B cell (primary cell): ENCODE results near the gene ITGB4. TPM values are rescaled to one million over a fixed set of nuclear protein-coding genes. Genes with fewer than 3 reads are reported as not detected.
"Not testable (repeated sequence)": the region's sequence is repeated elsewhere in the genome, so short reads cannot be mapped to it uniquely, and the experiment has no call there.

Experiments used
- ATAC-seq: fragments of 200-7000 bp; cut with Tn5 transposase; one replicate; pipeline ENCODE4 v1.10.0; 2021; ENCODE audit warnings: low read depth, mild to moderate bottlenecking, moderate number of reproducible peaks, moderate library complexity
- CTCF ChIA-PET: fragments of 350-600 bp; sonication (Branson Sonifier 250); formaldehyde crosslinking; loops from one replicate; lab custom pipeline; 2021; ENCODE audit warnings: antibody characterized with exemption, inconsistent platforms; lab: Charles Lee
- POLR2A ChIA-PET: fragments of 350-600 bp; sonication (Branson Sonifier 250); formaldehyde crosslinking; loops from one replicate; lab custom pipeline; 2021; ENCODE audit warnings: antibody characterized with exemption; lab: Charles Lee
- DNase-seq: peaks from one replicate; pipeline ENCODE4 v3.0.0; 2013
- H2AFZ ChIP-seq: 2 replicates; pipeline ENCODE4 v1.6.1; 2012; ENCODE audit warnings: mild to moderate bottlenecking, low read depth, low read length; ENCODE audit not compliant: insufficient read depth, poor library complexity, severe bottlenecking
- H3K27ac ChIP-seq, 2 donors: 1 replicate in 1 of 2; 2 replicates in 1 of 2; pipeline ENCODE4 v1.5.1; 2012 to 2013; ENCODE audit warnings: low read length in 2 of 2, mild to moderate bottlenecking in 2 of 2, moderate library complexity in 1 of 2
- H3K27me3 ChIP-seq, 4 experiments: fragments of 200-600 bp in 1 of 4; sonication (generic) in 1 of 4; replicated peaks in 1 of 4; 1 replicate in 2 of 4; 2 replicates in 2 of 4; pipeline versions ENCODE4 v1.6.1 to v1.7.0; 2013 to 2016; ENCODE audit warnings: low read length in 3 of 4, mild to moderate bottlenecking in 2 of 4, mixed read lengths in 1 of 4, moderate library complexity in 1 of 4; ENCODE audit not compliant: insufficient read depth in 4 of 4, control insufficient read depth in 3 of 4; ENCODE audit errors: control extremely low read depth in 1 of 4
- H3K36me3 ChIP-seq, 2 experiments: replicated peaks in 1 of 2; 1 replicate in 1 of 2; 2 replicates in 1 of 2; pipeline versions ENCODE4 v1.6.1 to v1.7.1; 2013; ENCODE audit warnings: low read length in 1 of 2; ENCODE audit not compliant: insufficient read depth in 2 of 2, control insufficient read depth in 1 of 2; ENCODE audit errors: control extremely low read depth in 1 of 2, extremely low read depth in 1 of 2
- H3K4me1 ChIP-seq, 2 donors: fragments of 200-600 bp in 1 of 2; sonication (generic) in 1 of 2; 1 replicate in 1 of 2; 2 replicates in 1 of 2; pipeline versions ENCODE4 v1.5.1 to v1.6.1; 2013 to 2017; ENCODE audit warnings: low read length in 2 of 2; ENCODE audit not compliant: control insufficient read depth in 2 of 2, insufficient read depth in 2 of 2
- H3K4me2 ChIP-seq: replicated peaks from 2 replicates; pipeline ENCODE3; 2012; ENCODE audit warnings: mild to moderate bottlenecking, low read depth, low read length; ENCODE audit not compliant: poor library complexity, severe bottlenecking
- H3K4me3 ChIP-seq, 5 experiments: fragments of 200-600 bp in 1 of 5; sonication (generic) in 1 of 5; 1 replicate in 3 of 5; 2 replicates in 2 of 5; pipeline versions ENCODE4 v1.5.1 to v1.7.0; 2011 to 2016; ENCODE audit warnings: low read length in 4 of 5, mild to moderate bottlenecking in 4 of 5, low read depth in 2 of 5, control low read depth in 1 of 5, moderate library complexity in 1 of 5; ENCODE audit not compliant: insufficient read depth in 1 of 5; ENCODE audit errors: control extremely low read depth in 1 of 5, extremely low read depth in 1 of 5
- H3K79me2 ChIP-seq: fragments of 200-600 bp; sonication (generic); one replicate; pipeline ENCODE4 v1.6.0; 2016; ENCODE audit warnings: low read length; ENCODE audit not compliant: control insufficient read depth, insufficient read depth
- H3K9ac ChIP-seq: fragments of 200-600 bp; sonication (generic); 2 replicates; pipeline ENCODE4 v1.6.1; 2017; ENCODE audit warnings: mild to moderate bottlenecking, low read length, moderate library complexity
- H3K9me3 ChIP-seq, 3 donors: one replicate each; pipeline versions ENCODE4 v1.6.1 to v1.7.1; 2013; ENCODE audit warnings: low read length in 2 of 3; ENCODE audit not compliant: control insufficient read depth in 2 of 3, insufficient read depth in 1 of 3; ENCODE audit errors: control extremely low read depth in 1 of 3
- H4K20me1 ChIP-seq: 2 replicates; pipeline ENCODE4 v1.6.0; 2012; ENCODE audit warnings: mild to moderate bottlenecking, low read length; ENCODE audit not compliant: insufficient read depth, control insufficient read depth, poor library complexity, severe bottlenecking
- H3K27ac Mint-ChIP-seq: one replicate; pipeline ENCODE4 v1.8.0; 2021; ENCODE audit warnings: mixed read lengths
- H3K27me3 Mint-ChIP-seq: one replicate; pipeline ENCODE4 v1.8.0; 2021; ENCODE audit warnings: mixed read lengths
- H3K4me1 Mint-ChIP-seq: one replicate; pipeline ENCODE4 v1.8.0; 2021; ENCODE audit warnings: mixed read lengths
- H3K4me3 Mint-ChIP-seq: one replicate; pipeline ENCODE4 v1.8.0; 2021; ENCODE audit warnings: mixed read lengths
- H3K9me3 Mint-ChIP-seq: one replicate; pipeline ENCODE4 v1.8.0; 2022; ENCODE audit warnings: mixed read lengths; ENCODE audit not compliant: insufficient read depth
- EZH2 ChIP-seq: IDR thresholded peaks from 2 replicates; pipeline ENCODE4 v1.6.1; 2012; ENCODE audit warnings: borderline replicate concordance, low read depth, mild to moderate bottlenecking, moderate library complexity, low read length; ENCODE audit not compliant: insufficient read depth, poor library complexity, severe bottlenecking
- WGBS: methylation state at CpG from one replicate; pipeline ENCODE4 v1.1.5; 2013; ENCODE audit warnings: missing lambda C conversion rate; ENCODE audit not compliant: insufficient coverage; 5-methylcytosine and 5-hydroxymethylcytosine counted together
- intact Hi-C: fragments of 100-400 bp; cut with micrococcal nuclease; formaldehyde crosslinking; loops from one replicate; pipeline ENCODE4 v1.10.0; 2022
- polyA plus RNA-seq: library from polyadenylated mRNA; depleted of rRNA; stranded (reverse); fragments of >200 nt; gene quantifications from 2 replicates; pipeline ENCODE4 v1.2.3, GENCODE V29; 2012
- total RNA-seq, 2 donors: library from RNA; stranded (reverse); fragments of 120-200 nt in 1 of 2; gene quantifications; 1 replicate in 1 of 2; 2 replicates in 1 of 2; pipeline versions ENCODE4 v1.2.3 to v1.2.4, GENCODE V29; 2013 to 2022
- TF ChIP-seq, protein P1 (sequence below): fragments of 200-600 bp; IDR thresholded peaks from one replicate; pipeline ENCODE4 v1.8.0; 2022; ENCODE audit warnings: antibody characterized with exemption, mild to moderate bottlenecking

Gene ITGB4
- total and polyA plus RNA-seq, 2 donors (not counting 1 experiment from before 2014, with no cell fraction given), result 0.12 to 0.81 TPM

DNA sequence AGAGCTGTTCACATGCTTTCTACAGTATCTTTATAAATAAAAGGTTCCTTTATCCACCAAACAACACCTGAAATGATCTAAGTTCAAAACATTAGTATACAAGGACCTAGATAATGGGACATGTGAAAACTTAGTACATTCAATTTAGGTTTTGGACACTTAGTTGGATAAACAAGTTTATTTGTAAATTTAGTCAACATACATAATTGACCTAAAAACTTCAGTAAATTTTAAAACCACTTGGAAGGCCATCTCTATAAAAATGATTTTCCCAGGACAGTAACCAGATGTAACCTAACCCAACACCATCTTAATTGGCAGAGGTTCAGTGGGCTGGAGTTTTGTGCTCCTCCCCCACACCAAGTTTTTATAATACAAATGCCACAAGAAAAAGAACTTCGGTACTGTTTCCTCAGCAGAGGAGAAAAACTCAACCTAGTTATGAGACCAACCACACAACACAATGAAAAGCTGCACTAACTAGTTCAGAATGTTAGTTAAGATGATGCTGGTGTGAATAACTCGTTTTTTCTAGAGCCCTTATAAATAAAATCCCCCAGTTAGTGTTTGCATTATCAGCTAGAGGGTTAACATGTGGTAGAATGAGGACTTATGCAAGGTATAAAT, 56.1 kb downstream of the ITGB4 start:
- Mint-ChIP-seq H3K4me1 (peaks cover 49% of the 10 kb centered on the region), H3K4me3 (peak overlapping the region; percentile 80), H3K9me3 (peaks cover 2% of the 10 kb centered on the region), H3K27me3 (no peaks in the 10 kb centered on the region), H3K27ac (peak overlapping the region; percentile 74)
- CTCF ChIA-PET, result interaction anchor here (0.6 to 8.5 kb wide), 8 partner anchors 10 to 145 kb away, joined by 3 to 54 read pairs (median 6); partner anchors contain the start of gene GALK1
- Histone ChIP-seq H4K20me1 (peaks cover 43% of the 10 kb centered on the region), H3K27me3 (no peaks in the 10 kb centered on the region), H3K9ac (peak overlapping the region; percentile 89), H3K27ac (peak overlapping the region; percentile 15 to 61), H3K79me2 (peaks cover 29% of the 10 kb centered on the region), H3K4me2 (peak overlapping the region; percentile 78), H3K9me3 (no peaks in the 10 kb centered on the region), H2AFZ (no peak overlapping the region), H3K4me1 (peaks cover 19 to 40% of the 10 kb centered on the region in 2 donors), H3K36me3 (peaks cover 4 to 42% of the 10 kb centered on the region in 2 experiments), H3K4me3 (peak overlapping the region; percentile 89 to 95 (median 95))
- TF ChIP-seq, protein P1, sequence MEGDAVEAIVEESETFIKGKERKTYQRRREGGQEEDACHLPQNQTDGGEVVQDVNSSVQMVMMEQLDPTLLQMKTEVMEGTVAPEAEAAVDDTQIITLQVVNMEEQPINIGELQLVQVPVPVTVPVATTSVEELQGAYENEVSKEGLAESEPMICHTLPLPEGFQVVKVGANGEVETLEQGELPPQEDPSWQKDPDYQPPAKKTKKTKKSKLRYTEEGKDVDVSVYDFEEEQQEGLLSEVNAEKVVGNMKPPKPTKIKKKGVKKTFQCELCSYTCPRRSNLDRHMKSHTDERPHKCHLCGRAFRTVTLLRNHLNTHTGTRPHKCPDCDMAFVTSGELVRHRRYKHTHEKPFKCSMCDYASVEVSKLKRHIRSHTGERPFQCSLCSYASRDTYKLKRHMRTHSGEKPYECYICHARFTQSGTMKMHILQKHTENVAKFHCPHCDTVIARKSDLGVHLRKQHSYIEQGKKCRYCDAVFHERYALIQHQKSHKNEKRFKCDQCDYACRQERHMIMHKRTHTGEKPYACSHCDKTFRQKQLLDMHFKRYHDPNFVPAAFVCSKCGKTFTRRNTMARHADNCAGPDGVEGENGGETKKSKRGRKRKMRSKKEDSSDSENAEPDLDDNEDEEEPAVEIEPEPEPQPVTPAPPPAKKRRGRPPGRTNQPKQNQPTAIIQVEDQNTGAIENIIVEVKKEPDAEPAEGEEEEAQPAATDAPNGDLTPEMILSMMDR, result no peak
- no peak for TF ChIP-seq EZH2
- intact Hi-C loops, result no loop called here
- POLR2A ChIA-PET, result interaction anchor here (0.6 to 8.4 kb wide), 14 partner anchors 8 to 119 kb away, joined by 3 to 78 read pairs (median 5); partner anchors contain the start of genes GALK1, TRIM65, UNK and WBP2
- no CpG with 5 or more reads among the region's 2 CpGs for WGBS
- DNase-seq (no peak), ATAC-seq (no peak)

DNA sequence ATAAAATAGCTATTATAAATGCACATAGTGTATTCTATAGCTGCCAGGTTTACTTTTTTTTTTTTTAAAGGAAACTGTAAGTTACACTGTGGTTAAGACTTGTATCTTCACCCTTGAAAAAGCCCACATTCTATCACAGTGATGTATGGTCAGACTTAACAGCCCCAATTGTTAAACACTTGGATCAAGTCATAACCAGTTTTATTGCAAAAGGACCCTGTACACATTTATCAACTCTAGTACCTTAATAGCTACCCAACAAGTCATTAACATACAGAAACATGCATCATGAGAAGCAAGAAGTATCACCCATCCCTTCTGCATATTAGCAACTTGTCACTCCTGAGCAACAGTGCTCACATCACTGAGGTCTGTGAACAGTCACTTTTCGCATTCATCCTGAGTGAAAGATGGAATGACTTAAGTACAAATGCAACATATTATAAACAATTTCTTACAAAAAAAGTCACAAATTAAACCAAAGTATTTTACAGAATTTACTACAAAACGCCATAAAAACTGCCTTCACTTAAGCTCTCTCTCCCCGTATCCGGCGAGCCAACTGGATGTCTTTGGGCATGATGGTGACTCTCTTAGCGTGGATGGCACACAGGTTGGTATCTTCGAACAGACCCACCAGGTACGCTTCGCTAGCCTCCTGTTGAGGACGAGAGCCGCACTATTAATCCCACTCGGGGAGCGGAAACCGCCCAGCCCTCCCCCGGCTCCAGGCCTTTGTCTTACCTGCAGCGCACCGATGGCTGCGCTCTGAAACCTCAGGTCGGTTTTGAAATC, 57.0 kb downstream of the ITGB4 start:
- peak overlapping the region; percentile 89 for H3K9ac ChIP-seq
- H3K27ac ChIP-seq, result peak overlapping the region; percentile 88 to 97
- POLR2A ChIA-PET, result interaction anchor here (0.6 to 8.4 kb wide), 12 partner anchors 8 to 108 kb away, joined by 3 to 78 read pairs (median 4); partner anchors contain the start of gene GALK1
- H2AFZ ChIP-seq, H3K9me3 Mint-ChIP-seq, intact Hi-C loops, H3K9me3 ChIP-seq, H3K27me3 Mint-ChIP-seq, ATAC-seq, H3K27me3 ChIP-seq: not testable (repeated sequence)
- peak; percentile 42 for DNase-seq
- CTCF ChIA-PET, result interaction anchor here (0.6 to 8.5 kb wide), 7 partner anchors 9 to 67 kb away, joined by 3 to 54 read pairs (median 9); partner anchors contain the start of gene GALK1
- peak overlapping the region; percentile 78 for H3K4me2 ChIP-seq
- peaks cover 26 to 48% of the 10 kb centered on the region in 2 donors for H3K4me1 ChIP-seq
- H3K4me3 ChIP-seq, result peak overlapping the region; percentile 89 to 95 (median 95)
- Mint-ChIP-seq H3K4me3 (peak overlapping the region; percentile 94), H3K27ac (peak overlapping the region; percentile 89), H3K4me1 (peaks cover 54% of the 10 kb centered on the region)
- WGBS, result under 1% methylated on average over 18 of the region's 19 CpGs
- peaks cover 4 to 42% of the 10 kb centered on the region in 2 experiments for H3K36me3 ChIP-seq
- peaks cover 29% of the 10 kb centered on the region for H3K79me2 ChIP-seq
- peaks cover 43% of the 10 kb centered on the region for H4K20me1 ChIP-seq
